GM21526 (cell line): ENCODE results near the gene LHFPL4.
"Not testable (repeated sequence)": the region's sequence is repeated elsewhere in the genome, so short reads cannot be mapped to it uniquely, and the experiment has no call there.

Experiments used
- ATAC-seq: cut with Tn5 transposase; IDR thresholded peaks from one replicate; pipeline ENCODE4 v1.9.1; 2021; ENCODE audit warnings: moderate library complexity; ENCODE audit not compliant: unreplicated experiment, low FRiP score

Gene LHFPL4

GRCh38 chr3:9548991-9549390 is 4.6 kb downstream of the LHFPL4 start:
- no peak for ATAC-seq

- ATAC-seq: no peak
Observed at GRCh38 chr3:9542182-9542581, 11.4 kb downstream of the LHFPL4 start.

- no peak for ATAC-seq
Observed at GRCh38 chr3:9536212-9536611, 17.4 kb downstream of the LHFPL4 start.

- no peak for ATAC-seq
Observed at GRCh38 chr3:9534429-9534828, 19.2 kb downstream of the LHFPL4 start.

GRCh38 chr3:9525078-9525477 is 28.5 kb downstream of the LHFPL4 start:
- ATAC-seq: no peak

- ATAC-seq: no peak
Observed at GRCh38 chr3:9514956-9515355, 38.7 kb downstream of the LHFPL4 start.

GRCh38 chr3:9514306-9514705 is 39.3 kb downstream of the LHFPL4 start:
- no peak for ATAC-seq

- no peak for ATAC-seq
Observed at GRCh38 chr3:9512456-9513045, 41.1 kb downstream of the LHFPL4 start.

- no peak for ATAC-seq
Observed at GRCh38 chr3:9508781-9509180, 44.8 kb downstream of the LHFPL4 start.

GRCh38 chr3:9507586-9508578 is 45.7 kb downstream of the LHFPL4 start:
- no peak for ATAC-seq

GRCh38 chr3:9503283-9503682 is 50.3 kb downstream of the LHFPL4 start:
- peak; percentile 63 for ATAC-seq

- ATAC-seq: no peak
Observed at GRCh38 chr3:9501226-9501625, 52.4 kb downstream of the LHFPL4 start.

- no peak for ATAC-seq
Observed at GRCh38 chr3:9500108-9501050, 53.2 kb downstream of the LHFPL4 start.

- ATAC-seq: no peak
Observed at GRCh38 chr3:9499455-9500107, 54.0 kb downstream of the LHFPL4 start.

- ATAC-seq: no peak
Observed at GRCh38 chr3:9498781-9499180, 54.8 kb downstream of the LHFPL4 start.

- no peak for ATAC-seq
Observed at GRCh38 chr3:9497821-9498565, 55.6 kb downstream of the LHFPL4 start.

GRCh38 chr3:9496893-9497292 is 56.7 kb downstream of the LHFPL4 start:
- no peak for ATAC-seq

GRCh38 chr3:9494036-9494435 is 59.6 kb downstream of the LHFPL4 start:
- not testable (repeated sequence) for ATAC-seq

- no peak for ATAC-seq
Observed at GRCh38 chr3:9491506-9491905, 62.1 kb downstream of the LHFPL4 start.

- ATAC-seq: no peak
Observed at GRCh38 chr3:9485248-9485647, 68.4 kb downstream of the LHFPL4 start.
